Body of pancreas (tissue), 4 donors: ENCODE results near the gene DCDC2C. TPM values are rescaled to one million over a fixed set of nuclear protein-coding genes. Genes with fewer than 3 reads are reported as not detected.

Experiments
- ATAC-seq: fragments of 150-250 bp; one replicate; pipeline ENCODE4 v1.9.1; 2016
- DNase-seq, 4 donors: peaks; one replicate each; pipeline ENCODE4 v3.0.0-alpha.2; 2019
- H3K27ac ChIP-seq, 4 donors: fragments of 200-600 bp; sonication (generic); 1 replicate in 3 of 4; 2 replicates in 1 of 4; pipeline versions ENCODE4 v1.5.1 to v1.6.1; 2016 to 2019; ENCODE audit warnings: mild to moderate bottlenecking in 1 of 4, mixed read lengths in 1 of 4, moderate library complexity in 1 of 4
- H3K27me3 ChIP-seq, 2 donors: fragments of 200-600 bp; sonication (generic); one replicate each; pipeline ENCODE4 v1.6.0; 2016; ENCODE audit warnings: mild to moderate bottlenecking in 1 of 2
- H3K36me3 ChIP-seq, 2 donors: fragments of 200-600 bp; sonication (generic); replicated peaks in 1 of 2; 2 replicates each; pipeline ENCODE4 v1.5.1; 2016; ENCODE audit warnings: low read depth in 2 of 2; ENCODE audit not compliant: insufficient read depth in 1 of 2
- H3K4me1 ChIP-seq: fragments of 200-600 bp; sonication (generic); one replicate; pipeline ENCODE4 v1.6.0; 2016
- H3K4me3 ChIP-seq, 2 donors: fragments of 200-600 bp; sonication (generic); 1 replicate in 1 of 2; 2 replicates in 1 of 2; pipeline ENCODE4 v1.5.1; 2016 to 2019
- H3K9me3 ChIP-seq, 3 donors: fragments of 200-600 bp; sonication (generic); 1 replicate in 2 of 3; 2 replicates in 1 of 3; pipeline ENCODE4 v1.5.1; 2016
- POLR2A ChIP-seq, 3 donors: fragments of 450-650 bp; IDR thresholded peaks; one replicate each; pipeline ENCODE4 v1.6.1; 2016; ENCODE audit warnings: antibody characterized with exemption in 3 of 3, mild to moderate bottlenecking in 2 of 3
- WGBS, 2 donors: methylation state at CpG; one replicate each; pipeline ENCODE4 v1.1.5; 2017; 5-methylcytosine and 5-hydroxymethylcytosine counted together
- intact Hi-C: fragments of 100-400 bp; cut with DNase I; formaldehyde crosslinking; loops from one replicate; pipeline ENCODE4 v1.15.1; 2023
- total RNA-seq, 2 donors: library from RNA; depleted of rRNA; stranded (reverse); fragments of >200 nt; gene quantifications; one replicate each; pipeline ENCODE4 v1.1.0, GENCODE V29; 2016
- TF ChIP-seq, protein P1 (sequence below), 7 experiments: fragments of 450-650 bp in 4 of 7; fragments of 200-600 bp in 3 of 7; sonication (generic) in 3 of 7; IDR thresholded peaks; one replicate each; pipeline ENCODE4 v1.5.1; 2016 to 2019; ENCODE audit warnings: antibody characterized with exemption in 7 of 7

The DCDC2C gene
- total RNA-seq, 2 donors from 2014 or later = not detected

DNA sequence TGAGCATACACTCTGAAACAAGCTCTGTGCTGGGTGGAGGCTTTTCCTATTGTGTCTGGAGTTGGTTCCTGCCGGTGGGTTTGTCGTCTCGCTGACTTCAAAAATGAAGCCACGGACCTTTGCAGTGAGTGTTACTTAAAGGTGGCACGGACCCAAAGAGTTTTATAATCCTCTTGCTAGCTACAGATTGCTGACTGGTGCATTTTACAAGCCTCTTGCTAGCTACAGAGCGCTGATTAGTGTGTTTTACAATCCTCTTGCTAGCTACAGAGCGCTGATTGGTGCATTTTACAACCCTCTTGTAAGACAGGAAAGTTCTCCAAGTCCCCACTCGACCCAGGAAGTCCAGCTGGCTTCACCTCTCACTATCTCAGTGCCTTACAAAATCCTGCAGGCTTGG, 15.3 kb downstream of the DCDC2C start:
- Histone ChIP-seq H3K36me3 (no peaks in the 10 kb centered on the region), H3K27ac (no peak overlapping the region), H3K9me3 (no peaks in the 10 kb centered on the region), H3K4me3 (no peak overlapping the region), H3K27me3 (no peaks in the 10 kb centered on the region), H3K4me1 (no peaks in the 10 kb centered on the region)
- no peak for DNase-seq
- no peak for ATAC-seq
- TF ChIP-seq, protein P1, sequence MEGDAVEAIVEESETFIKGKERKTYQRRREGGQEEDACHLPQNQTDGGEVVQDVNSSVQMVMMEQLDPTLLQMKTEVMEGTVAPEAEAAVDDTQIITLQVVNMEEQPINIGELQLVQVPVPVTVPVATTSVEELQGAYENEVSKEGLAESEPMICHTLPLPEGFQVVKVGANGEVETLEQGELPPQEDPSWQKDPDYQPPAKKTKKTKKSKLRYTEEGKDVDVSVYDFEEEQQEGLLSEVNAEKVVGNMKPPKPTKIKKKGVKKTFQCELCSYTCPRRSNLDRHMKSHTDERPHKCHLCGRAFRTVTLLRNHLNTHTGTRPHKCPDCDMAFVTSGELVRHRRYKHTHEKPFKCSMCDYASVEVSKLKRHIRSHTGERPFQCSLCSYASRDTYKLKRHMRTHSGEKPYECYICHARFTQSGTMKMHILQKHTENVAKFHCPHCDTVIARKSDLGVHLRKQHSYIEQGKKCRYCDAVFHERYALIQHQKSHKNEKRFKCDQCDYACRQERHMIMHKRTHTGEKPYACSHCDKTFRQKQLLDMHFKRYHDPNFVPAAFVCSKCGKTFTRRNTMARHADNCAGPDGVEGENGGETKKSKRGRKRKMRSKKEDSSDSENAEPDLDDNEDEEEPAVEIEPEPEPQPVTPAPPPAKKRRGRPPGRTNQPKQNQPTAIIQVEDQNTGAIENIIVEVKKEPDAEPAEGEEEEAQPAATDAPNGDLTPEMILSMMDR (IDR thresholded peaks at IDR 0.05) = no peak
- TF ChIP-seq POLR2A (IDR thresholded peaks at IDR 0.05) = no peak
- intact Hi-C loops = no loop called here
- 62 to 65% methylated on average over 8 of the region's 8 CpGs for WGBS, 2 donors

DNA sequence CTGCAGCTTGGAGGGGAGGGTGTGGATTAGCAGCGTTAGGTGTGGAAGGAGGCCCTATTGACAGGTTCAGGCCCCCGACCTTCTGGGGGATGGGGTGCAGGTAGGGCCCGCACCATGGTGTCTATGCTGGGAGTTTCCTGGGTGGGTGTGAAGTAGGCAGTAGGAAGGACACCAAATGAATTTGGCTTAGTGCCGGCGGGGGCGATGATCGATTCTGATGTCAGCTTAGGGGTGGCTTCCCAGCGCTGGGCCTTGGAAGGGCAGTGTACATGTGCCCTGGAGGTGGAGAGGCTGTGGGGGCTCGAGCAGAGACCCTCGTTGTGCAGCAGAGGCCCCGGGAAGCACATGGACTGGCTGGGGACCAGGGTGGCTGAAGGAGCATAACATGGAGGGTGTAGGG, 21.6 kb downstream of the DCDC2C start:
- no peak overlapping the region for H3K27ac ChIP-seq
- WGBS, 2 donors = 63% methylated on average over 11 of the region's 11 CpGs
- DNase-seq (no peak), ATAC-seq (no peak)
- H3K27me3 ChIP-seq = peaks cover 0 to 4% of the 10 kb centered on the region in 2 donors
- H3K36me3 ChIP-seq = no peaks in the 10 kb centered on the region
- no peak overlapping the region for H3K4me3 ChIP-seq
- H3K4me1 ChIP-seq = no peaks in the 10 kb centered on the region
- H3K9me3 ChIP-seq = no peaks in the 10 kb centered on the region
- intact Hi-C loops = no loop called here
- no peak for TF ChIP-seq POLR2A (IDR thresholded peaks at IDR 0.05)
- TF ChIP-seq, protein P1 (IDR thresholded peaks at IDR 0.05) = no peak

DNA sequence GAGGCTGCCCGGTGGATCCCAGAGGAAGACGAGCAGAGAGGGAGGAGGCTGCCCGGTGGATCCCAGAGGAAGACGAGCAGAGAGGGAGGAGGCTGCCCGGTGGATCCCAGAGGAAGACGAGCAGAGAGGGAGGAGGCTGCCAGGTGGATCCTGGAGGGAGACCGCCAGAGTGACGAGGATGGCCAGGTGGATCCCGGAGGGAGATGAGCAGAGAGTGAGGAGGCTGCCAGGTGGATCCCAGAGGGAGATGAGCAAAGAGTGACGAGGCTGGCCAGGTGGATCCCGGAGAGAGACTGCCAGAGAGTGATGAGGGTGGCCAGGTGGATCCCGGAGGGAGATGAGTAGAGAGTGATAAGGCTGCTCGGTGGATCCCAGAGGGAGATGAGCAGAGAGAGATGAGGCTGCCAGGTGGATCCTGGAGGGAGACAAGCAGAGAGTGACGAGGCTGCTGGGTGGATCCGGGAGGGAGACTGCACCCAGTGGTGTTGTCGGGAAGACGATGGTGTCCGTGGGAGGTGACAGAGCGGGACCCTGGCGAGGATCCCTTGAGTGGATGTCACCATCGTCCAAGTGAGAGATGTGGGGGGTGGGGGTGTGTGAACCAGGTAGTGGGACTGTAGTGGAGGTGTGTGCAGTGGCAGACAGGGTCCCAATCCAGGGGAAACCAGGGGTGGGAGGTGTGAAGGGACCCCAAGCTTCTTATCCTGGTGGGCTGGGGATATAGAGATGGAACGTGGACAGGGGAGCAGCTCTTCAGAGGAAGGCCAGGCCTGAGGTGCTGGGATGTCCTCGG, 22.3 kb downstream of the DCDC2C start:
- ATAC-seq (no peak), DNase-seq (no peak)
- WGBS, 2 donors = 50 to 55% methylated on average over 21 to 23 of the region's 23 CpGs
- intact Hi-C loops = no loop called here
- H3K27ac ChIP-seq = no peak overlapping the region
- TF ChIP-seq POLR2A (IDR thresholded peaks at IDR 0.05) = no peak
- TF ChIP-seq, protein P1 (IDR thresholded peaks at IDR 0.05) = no peak
- no peaks in the 10 kb centered on the region for H3K4me1 ChIP-seq
- peaks cover 0 to 4% of the 10 kb centered on the region in 2 donors for H3K27me3 ChIP-seq
- no peaks in the 10 kb centered on the region for H3K36me3 ChIP-seq
- no peak overlapping the region for H3K4me3 ChIP-seq
- no peaks in the 10 kb centered on the region for H3K9me3 ChIP-seq

DNA sequence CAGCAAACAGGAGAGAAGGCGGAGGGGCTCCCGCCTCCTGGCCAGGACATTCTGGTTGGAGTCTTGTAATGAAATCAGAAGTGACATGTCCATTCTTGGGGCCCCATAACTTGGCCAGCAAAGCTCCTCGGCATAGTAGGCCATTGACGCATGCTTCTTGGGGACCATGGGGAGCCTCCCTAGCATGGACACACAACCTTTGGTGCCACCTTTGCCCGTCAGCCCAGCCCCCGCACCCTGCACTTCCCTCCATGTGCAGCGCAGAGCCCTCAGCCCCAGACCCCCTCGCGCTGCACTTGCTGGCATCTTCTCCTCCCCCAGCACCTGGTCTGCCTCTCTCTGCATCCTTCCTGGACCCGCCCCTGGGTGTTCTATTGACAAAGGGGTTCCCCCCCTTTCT, 23.1 kb downstream of the DCDC2C start:
- no peak overlapping the region for H3K4me3 ChIP-seq
- peaks cover 0 to 4% of the 10 kb centered on the region in 2 donors for H3K27me3 ChIP-seq
- ATAC-seq = no peak
- DNase-seq = no peak
- TF ChIP-seq POLR2A (IDR thresholded peaks at IDR 0.05) = no peak
- TF ChIP-seq, protein P1 (IDR thresholded peaks at IDR 0.05) = no peak
- 43 to 66% methylated on average over 8 to 10 of the region's 10 CpGs for WGBS, 2 donors
- no peaks in the 10 kb centered on the region for H3K9me3 ChIP-seq
- no peaks in the 10 kb centered on the region for H3K4me1 ChIP-seq
- intact Hi-C loops = no loop called here
- H3K36me3 ChIP-seq = no peaks in the 10 kb centered on the region
- H3K27ac ChIP-seq = no peak overlapping the region
